Inflammatory macrophage treated with lipopolysaccharide for 4 hours (primary cell): Measurements from ENCODE around the gene SNX24.
A peak's percentile ranks its signal among the peaks of the same experiment; 100 is the strongest.

Experiments
- DNase-seq: peaks from one replicate; pipeline ENCODE4 v3.0.0-alpha.2; 2020

SNX24 gene

GRCh38 chr5:122924203-122924602, 78.8 kb downstream of the SNX24 start:
- no peak for DNase-seq

GRCh38 chr5:122924719-122925395, 79.4 kb downstream of the SNX24 start:
- no peak for DNase-seq

GRCh38 chr5:122929001-122929400, 83.6 kb downstream of the SNX24 start:
- no peak for DNase-seq

GRCh38 chr5:122929980-122930379, 84.6 kb downstream of the SNX24 start:
- no peak for DNase-seq

- no peak for DNase-seq
These were observed 88.5 kb downstream of the SNX24 start for GRCh38 chr5:122933956-122934355.

- no peak for DNase-seq
These were observed 90.7 kb downstream of the SNX24 start for GRCh38 chr5:122936088-122936487.

- no peak for DNase-seq
These were observed 92.5 kb downstream of the SNX24 start for GRCh38 chr5:122937914-122938313.

- DNase-seq = no peak
These were observed 95.5 kb downstream of the SNX24 start for GRCh38 chr5:122940890-122941289.

- DNase-seq = no peak
These were observed 96.3 kb downstream of the SNX24 start for GRCh38 chr5:122941737-122942136.

GRCh38 chr5:122942164-122942914, 96.9 kb downstream of the SNX24 start:
- DNase-seq = no peak

GRCh38 chr5:122943050-122943698, 97.8 kb downstream of the SNX24 start:
- peak; percentile 27 for DNase-seq

GRCh38 chr5:122944051-122944450, 98.6 kb downstream of the SNX24 start:
- peak; percentile 38 for DNase-seq

- no peak for DNase-seq
These were observed 102.0 kb downstream of the SNX24 start for GRCh38 chr5:122947372-122947771.

- DNase-seq = no peak
These were observed 102.4 kb downstream of the SNX24 start for GRCh38 chr5:122947772-122948171.

GRCh38 chr5:122948319-122948718, 102.9 kb downstream of the SNX24 start:
- DNase-seq = no peak

GRCh38 chr5:122951658-122952057, 106.2 kb downstream of the SNX24 start:
- DNase-seq = no peak

- DNase-seq = no peak
These were observed 109.3 kb downstream of the SNX24 start for GRCh38 chr5:122954719-122955118.

GRCh38 chr5:122957457-122957856, 112.0 kb downstream of the SNX24 start:
- DNase-seq = no peak

GRCh38 chr5:122959740-122960445, 114.5 kb downstream of the SNX24 start:
- DNase-seq = no peak

- no peak for DNase-seq
These were observed 117.9 kb downstream of the SNX24 start for GRCh38 chr5:122963305-122963704.

GRCh38 chr5:122965111-122965510, 119.7 kb downstream of the SNX24 start:
- no peak for DNase-seq

GRCh38 chr5:122967085-122967484, 121.7 kb downstream of the SNX24 start:
- DNase-seq = no peak

- no peak for DNase-seq
These were observed 122.2 kb downstream of the SNX24 start for GRCh38 chr5:122967625-122968024.
